Lower leg skin (tissue), 3 donors: ENCODE data around the gene EGFLAM.

ENCODE experiments used
- CTCF ChIP-seq, 3 donors: fragments of 450-650 bp; IDR thresholded peaks; one replicate each; pipeline ENCODE4 v1.5.1; 2016; ENCODE audit warnings: antibody characterized with exemption in 3 of 3, mild to moderate bottlenecking in 3 of 3, moderate library complexity in 2 of 3
- POLR2A ChIP-seq, 2 donors: fragments of 450-650 bp; IDR thresholded peaks; one replicate each; pipeline ENCODE4 v1.6.1; 2016 to 2017; ENCODE audit warnings: antibody characterized with exemption in 2 of 2, mild to moderate bottlenecking in 1 of 2, moderate library complexity in 1 of 2

- TF ChIP-seq CTCF (IDR thresholded peaks at IDR 0.05), result no peak
- TF ChIP-seq POLR2A (IDR thresholded peaks at IDR 0.05), result no peak
Measured at GRCh38 chr5:38286002-38286401, 27.6 kb downstream of the EGFLAM start.
